Measurements from ENCODE around the gene CCNH.

DNA sequence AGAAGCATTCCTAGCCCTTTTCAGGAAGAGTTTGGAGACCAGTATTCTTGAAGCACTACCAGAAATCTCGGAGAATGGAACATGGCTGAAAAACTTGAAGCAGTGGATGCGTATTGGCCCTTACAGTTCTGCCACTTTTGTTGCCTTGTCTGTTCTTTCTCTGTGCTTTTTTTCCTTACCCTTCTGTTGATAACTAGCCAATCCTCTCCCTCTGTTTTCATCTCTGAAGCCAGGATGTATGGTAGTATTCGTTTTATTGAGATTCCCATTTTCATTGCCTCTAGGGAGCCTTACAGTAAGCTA is 564 bp upstream of the CCNH start:
- TF ChIP-seq, protein P1, sequence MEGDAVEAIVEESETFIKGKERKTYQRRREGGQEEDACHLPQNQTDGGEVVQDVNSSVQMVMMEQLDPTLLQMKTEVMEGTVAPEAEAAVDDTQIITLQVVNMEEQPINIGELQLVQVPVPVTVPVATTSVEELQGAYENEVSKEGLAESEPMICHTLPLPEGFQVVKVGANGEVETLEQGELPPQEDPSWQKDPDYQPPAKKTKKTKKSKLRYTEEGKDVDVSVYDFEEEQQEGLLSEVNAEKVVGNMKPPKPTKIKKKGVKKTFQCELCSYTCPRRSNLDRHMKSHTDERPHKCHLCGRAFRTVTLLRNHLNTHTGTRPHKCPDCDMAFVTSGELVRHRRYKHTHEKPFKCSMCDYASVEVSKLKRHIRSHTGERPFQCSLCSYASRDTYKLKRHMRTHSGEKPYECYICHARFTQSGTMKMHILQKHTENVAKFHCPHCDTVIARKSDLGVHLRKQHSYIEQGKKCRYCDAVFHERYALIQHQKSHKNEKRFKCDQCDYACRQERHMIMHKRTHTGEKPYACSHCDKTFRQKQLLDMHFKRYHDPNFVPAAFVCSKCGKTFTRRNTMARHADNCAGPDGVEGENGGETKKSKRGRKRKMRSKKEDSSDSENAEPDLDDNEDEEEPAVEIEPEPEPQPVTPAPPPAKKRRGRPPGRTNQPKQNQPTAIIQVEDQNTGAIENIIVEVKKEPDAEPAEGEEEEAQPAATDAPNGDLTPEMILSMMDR (IDR thresholded peaks at IDR 0.05): no peak
- no peak for TF ChIP-seq POLR2A (IDR thresholded peaks at IDR 0.05)
